GM12878 (cell line): ENCODE results near the gene KIAA0825. TPM values are rescaled to one million over a fixed set of nuclear protein-coding genes. Genes with fewer than 3 reads are reported as not detected.

ENCODE experiments used
- ATAC-seq: fragments of 200-7000 bp; cut with Tn5 transposase; 3 replicates; pipeline ENCODE4 v1.9.1; 2020; ENCODE audit warnings: mild to moderate bottlenecking, moderate library complexity
- BruUV-seq: library from RNA; stranded (reverse); fragments of 400-500 nt; replicated peaks from 2 replicates; lab custom pipeline; 2021; lab: Mats Ljungman, UMichigan
- CTCF ChIA-PET: fragments of 300-600 bp; sonication (Branson Sonifier 250); formaldehyde crosslinking; extraction: SDS; loops from one replicate; lab custom pipeline; 2021; ENCODE audit warnings: inconsistent platforms; lab: Yijun Ruan, JAX
- POLR2A ChIA-PET: fragments of 350-600 bp; formaldehyde crosslinking; extraction: SDS; loops from one replicate; lab custom pipeline; 2021; ENCODE audit warnings: inconsistent platforms; lab: Charles Lee
- RAD21 ChIA-PET: fragments of 300-600 bp; sonication (Branson Sonifier 250); formaldehyde crosslinking; loops from one replicate; lab custom pipeline; 2023; ENCODE audit warnings: antibody characterized with exemption; ENCODE audit not compliant: unreplicated experiment; lab: Charles Lee
- SMC1A ChIA-PET: fragments of 300-600 bp; sonication (Branson Sonifier 250); formaldehyde crosslinking; loops from one replicate; lab custom pipeline; 2023; ENCODE audit not compliant: unreplicated experiment, uncharacterized antibody; lab: Charles Lee
- DNase-seq: peaks from one replicate; pipeline ENCODE4 v3.0.0-alpha.2; 2011; ENCODE audit warnings: low read depth, low spot score
- FAIRE-seq: peaks from 3 replicates; lab custom pipeline; 2011; peaks lifted over from hg19 to GRCh38; lab: Jason Lieb, UNC
- H2AFZ ChIP-seq: 2 replicates; pipeline ENCODE4 v1.6.0; 2011; ENCODE audit warnings: low read depth, low read length, control low read depth; ENCODE audit not compliant: control insufficient read depth
- H3K27ac ChIP-seq: 2 replicates; pipeline ENCODE4 v1.5.1; 2011; ENCODE audit warnings: control low read depth; ENCODE audit not compliant: control insufficient read depth, insufficient read depth
- H3K27me3 ChIP-seq, 2 experiments: replicated peaks in 1 of 2; 2 replicates each; pipeline versions ENCODE4 v1.6.0 to v1.6.1; 2011; ENCODE audit warnings: low read length in 1 of 2; ENCODE audit not compliant: control insufficient read depth in 2 of 2, insufficient read depth in 2 of 2
- H3K36me3 ChIP-seq, 2 experiments: 2 replicates each; pipeline ENCODE4 v1.5.1; 2011; ENCODE audit warnings: low read length in 1 of 2; ENCODE audit not compliant: control insufficient read depth in 2 of 2, insufficient read depth in 2 of 2
- H3K4me1 ChIP-seq: 2 replicates; pipeline ENCODE4 v1.6.1; 2011; ENCODE audit warnings: mild to moderate bottlenecking, low read length, moderate library complexity, mixed read lengths; ENCODE audit not compliant: control insufficient read depth, insufficient read depth
- H3K4me2 ChIP-seq: 2 replicates; pipeline ENCODE4 v1.6.0; 2011; ENCODE audit warnings: control low read depth; ENCODE audit not compliant: control insufficient read depth, insufficient read depth
- H3K4me3 ChIP-seq: fragments of 200-600 bp; sonication (generic); 2 replicates; pipeline ENCODE4 v1.5.1; 2016
- H3K79me2 ChIP-seq: 2 replicates; pipeline ENCODE4 v1.6.0; 2011; ENCODE audit warnings: low read length; ENCODE audit not compliant: control insufficient read depth, insufficient read depth
- H3K9ac ChIP-seq: 2 replicates; pipeline ENCODE4 v1.8.0; 2011; ENCODE audit warnings: low read length, control low read depth, mixed read lengths; ENCODE audit not compliant: control insufficient read depth, insufficient read depth
- H3K9me3 ChIP-seq: replicated peaks from 3 replicates; pipeline ENCODE4 v1.5.1; 2011; ENCODE audit warnings: mild to moderate bottlenecking, low read length; ENCODE audit not compliant: control insufficient read depth, insufficient read depth
- H4K20me1 ChIP-seq: 2 replicates; pipeline ENCODE4 v1.6.0; 2011; ENCODE audit not compliant: control insufficient read depth, insufficient read depth
- GATAD2B ChIP-seq: fragments of 450-650 bp; conservative IDR thresholded peaks from 2 replicates; pipeline ENCODE4 v1.6.1; 2017; ENCODE audit warnings: low read depth, mild to moderate bottlenecking, moderate library complexity
- HDGF ChIP-seq: fragments of 450-650 bp; IDR thresholded peaks from 2 replicates; pipeline ENCODE4 v1.6.1; 2016; ENCODE audit warnings: antibody characterized with exemption
- IKZF1 ChIP-seq: fragments of 450-650 bp; conservative IDR thresholded peaks from 2 replicates; pipeline ENCODE4 v1.6.1; 2017; ENCODE audit warnings: antibody characterized with exemption, mild to moderate bottlenecking
- IKZF2 ChIP-seq, 2 experiments: fragments of 450-650 bp; IDR thresholded peaks; 2 replicates each; pipeline ENCODE4 v1.6.1; 2017; ENCODE audit warnings: mild to moderate bottlenecking in 2 of 2, moderate library complexity in 2 of 2
- KDM1A ChIP-seq: fragments of 200-600 bp; sonication (generic); IDR thresholded peaks from 2 replicates; pipeline ENCODE4 v1.6.1; 2016; ENCODE audit warnings: borderline replicate concordance
- NR2C2 ChIP-seq: IDR thresholded peaks from 2 replicates; pipeline ENCODE4 v1.6.1; 2011; ENCODE audit warnings: borderline replicate concordance, low read depth; ENCODE audit not compliant: control insufficient read depth, insufficient read length
- RBBP5 ChIP-seq: fragments of 200-600 bp; sonication (generic); conservative IDR thresholded peaks from 2 replicates; pipeline ENCODE4 v1.6.1; 2016
- RFX5 ChIP-seq: IDR thresholded peaks from 2 replicates; pipeline ENCODE4 v1.6.1; 2011; ENCODE audit warnings: low read depth, low read length, improper control_type of control experiment
- SMC3 ChIP-seq: IDR thresholded peaks from 2 replicates; pipeline ENCODE4 v1.6.1; 2011; ENCODE audit warnings: low read length, improper control_type of control experiment, borderline replicate concordance
- SPI1 ChIP-seq: IDR thresholded peaks from 2 replicates; pipeline ENCODE4 v1.6.1; 2011; ENCODE audit warnings: low read depth, mild to moderate bottlenecking, low read length, moderate library complexity, borderline replicate concordance; ENCODE audit not compliant: insufficient read depth
- SREBF2 ChIP-seq: IDR thresholded peaks from 2 replicates; pipeline ENCODE4 v1.6.1; 2012; ENCODE audit warnings: mild to moderate bottlenecking, low read length
- in situ Hi-C: fragments of 300-500 bp; cut with MboI; formaldehyde crosslinking; loops from 9 replicates; pipeline ENCODE4 v1.14.3; 2018; ENCODE audit warnings: mixed read lengths
- intact Hi-C: fragments of 100-400 bp; cut with micrococcal nuclease; formaldehyde crosslinking; loops from one replicate; pipeline ENCODE4 v1.14.2; 2022; ENCODE audit not compliant: unreplicated experiment
- polyA plus RNA-seq, 11 experiments: library from polyadenylated mRNA; depleted of rRNA in 4 of 11; unstranded in 6 of 11; stranded (reverse) in 5 of 11; fragments of >200 nt; fragmentation: Nextera tagmentation in 4 of 11; fragmentation: Illumina TruSeq in 1 of 11; extraction: Ambion mirVana in 4 of 11; extraction: Trizol in 1 of 11; gene quantifications; 1 replicate in 1 of 11; 2 replicates in 10 of 11; pipeline versions ENCODE4 v1.2.1 to v1.2.3, GENCODE V29; 2011 to 2016; ENCODE audit warnings: inconsistent platforms in 2 of 11, missing spikeins in 2 of 11, low read depth in 1 of 11
- total RNA-seq, 4 experiments: library from RNA; depleted of rRNA in 3 of 4; stranded (reverse); fragments of >200 nt in 3 of 4; fragmentation: Illumina TruSeq in 1 of 4; extraction: Trizol in 1 of 4; gene quantifications; 2 replicates each; pipeline versions ENCODE4 v1.2.1 to v1.2.3, GENCODE V29; 2013 to 2021
- TF ChIP-seq, protein P1 (sequence below): IDR thresholded peaks from 2 replicates; pipeline ENCODE4 v1.6.1; 2012; ENCODE audit warnings: low read depth, low read length, improper control_type of control experiment
- TF ChIP-seq, protein P2 (sequence below): fragments of 450-650 bp; formaldehyde crosslinking; IDR thresholded peaks from 2 replicates; pipeline ENCODE4 v1.5.0; 2022; ENCODE audit warnings: mild to moderate bottlenecking, missing genetic modification characterization
- TF ChIP-seq, protein P3 (sequence below): IDR thresholded peaks from 2 replicates; pipeline ENCODE4 v1.6.1; 2012; ENCODE audit warnings: low read depth, low read length, improper control_type of control experiment
- TF ChIP-seq, protein P4 (sequence below): IDR thresholded peaks from 2 replicates; pipeline ENCODE4 v1.6.1; 2012; ENCODE audit warnings: low read length, inconsistent platforms
- TF ChIP-seq, protein P5 (sequence below): fragments of 450-650 bp; IDR thresholded peaks from 2 replicates; pipeline ENCODE4 v1.6.1; 2018; ENCODE audit warnings: borderline replicate concordance, mild to moderate bottlenecking; ENCODE audit not compliant: partially characterized antibody
- TF ChIP-seq, protein P6 (sequence below): fragments of 450-650 bp; IDR thresholded peaks from 2 replicates; pipeline ENCODE4 v1.6.1; 2014; ENCODE audit warnings: mild to moderate bottlenecking

Gene KIAA0825
- total and polyA plus RNA-seq, 10 of the 15 experiments (the other 5 are each of a cell fraction or from before 2014, with no cell fraction given), result 0.55 to 1.9 (median 1.5) TPM

DNA sequence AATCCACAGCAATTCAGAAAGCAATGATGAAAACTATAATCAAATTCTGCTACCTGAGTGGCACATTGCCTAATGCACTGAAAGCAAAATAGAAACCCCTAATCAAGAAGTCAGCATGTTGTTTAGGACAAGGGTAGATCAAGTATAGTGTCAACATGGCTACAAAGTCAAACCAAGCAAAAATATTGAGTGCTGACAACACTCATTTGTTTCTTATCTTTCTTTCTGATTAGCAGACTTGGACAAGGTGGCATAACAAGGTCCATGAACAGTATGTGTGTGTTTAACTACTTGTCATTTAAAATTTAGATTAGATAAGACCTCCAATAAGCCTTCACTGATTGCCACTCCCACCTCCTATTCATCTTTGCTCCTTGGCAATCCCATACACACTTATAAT is 332.4 kb downstream of the KIAA0825 start:
- Histone ChIP-seq H3K4me3 (no peak overlapping the region), H3K27ac (no peak overlapping the region), H3K36me3 (no peaks in the 10 kb centered on the region), H2AFZ (no peak overlapping the region), H3K9ac (no peak overlapping the region), H3K27me3 (no peaks in the 10 kb centered on the region), H3K79me2 (no peaks in the 10 kb centered on the region), H3K9me3 (no peaks in the 10 kb centered on the region), H4K20me1 (no peaks in the 10 kb centered on the region), H3K4me1 (no peaks in the 10 kb centered on the region), H3K4me2 (no peak overlapping the region)
- ChIA-PET SMC1A (no interaction called here), POLR2A (no interaction called here), RAD21 (no interaction called here), CTCF (no interaction called here)
- in situ Hi-C loops (no loop called here), intact Hi-C loops (no loop called here)
- BruUV-seq, result no TSS peak
- ATAC-seq (no peak), FAIRE-seq (no peak), DNase-seq (no peak)
- TF ChIP-seq, protein P1, sequence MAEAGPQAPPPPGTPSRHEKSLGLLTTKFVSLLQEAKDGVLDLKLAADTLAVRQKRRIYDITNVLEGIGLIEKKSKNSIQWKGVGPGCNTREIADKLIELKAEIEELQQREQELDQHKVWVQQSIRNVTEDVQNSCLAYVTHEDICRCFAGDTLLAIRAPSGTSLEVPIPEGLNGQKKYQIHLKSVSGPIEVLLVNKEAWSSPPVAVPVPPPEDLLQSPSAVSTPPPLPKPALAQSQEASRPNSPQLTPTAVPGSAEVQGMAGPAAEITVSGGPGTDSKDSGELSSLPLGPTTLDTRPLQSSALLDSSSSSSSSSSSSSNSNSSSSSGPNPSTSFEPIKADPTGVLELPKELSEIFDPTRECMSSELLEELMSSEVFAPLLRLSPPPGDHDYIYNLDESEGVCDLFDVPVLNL, result no peak
- TF ChIP-seq, protein P2, sequence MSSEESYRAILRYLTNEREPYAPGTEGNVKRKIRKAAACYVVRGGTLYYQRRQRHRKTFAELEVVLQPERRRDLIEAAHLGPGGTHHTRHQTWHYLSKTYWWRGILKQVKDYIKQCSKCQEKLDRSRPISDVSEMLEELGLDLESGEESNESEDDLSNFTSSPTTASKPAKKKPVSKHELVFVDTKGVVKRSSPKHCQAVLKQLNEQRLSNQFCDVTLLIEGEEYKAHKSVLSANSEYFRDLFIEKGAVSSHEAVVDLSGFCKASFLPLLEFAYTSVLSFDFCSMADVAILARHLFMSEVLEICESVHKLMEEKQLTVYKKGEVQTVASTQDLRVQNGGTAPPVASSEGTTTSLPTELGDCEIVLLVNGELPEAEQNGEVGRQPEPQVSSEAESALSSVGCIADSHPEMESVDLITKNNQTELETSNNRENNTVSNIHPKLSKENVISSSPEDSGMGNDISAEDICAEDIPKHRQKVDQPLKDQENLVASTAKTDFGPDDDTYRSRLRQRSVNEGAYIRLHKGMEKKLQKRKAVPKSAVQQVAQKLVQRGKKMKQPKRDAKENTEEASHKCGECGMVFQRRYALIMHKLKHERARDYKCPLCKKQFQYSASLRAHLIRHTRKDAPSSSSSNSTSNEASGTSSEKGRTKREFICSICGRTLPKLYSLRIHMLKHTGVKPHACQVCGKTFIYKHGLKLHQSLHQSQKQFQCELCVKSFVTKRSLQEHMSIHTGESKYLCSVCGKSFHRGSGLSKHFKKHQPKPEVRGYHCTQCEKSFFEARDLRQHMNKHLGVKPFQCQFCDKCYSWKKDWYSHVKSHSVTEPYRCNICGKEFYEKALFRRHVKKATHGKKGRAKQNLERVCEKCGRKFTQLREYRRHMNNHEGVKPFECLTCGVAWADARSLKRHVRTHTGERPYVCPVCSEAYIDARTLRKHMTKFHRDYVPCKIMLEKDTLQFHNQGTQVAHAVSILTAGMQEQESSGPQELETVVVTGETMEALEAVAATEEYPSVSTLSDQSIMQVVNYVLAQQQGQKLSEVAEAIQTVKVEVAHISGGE (CRISPR knock-in tag), result no peak
- TF ChIP-seq, protein P3, sequence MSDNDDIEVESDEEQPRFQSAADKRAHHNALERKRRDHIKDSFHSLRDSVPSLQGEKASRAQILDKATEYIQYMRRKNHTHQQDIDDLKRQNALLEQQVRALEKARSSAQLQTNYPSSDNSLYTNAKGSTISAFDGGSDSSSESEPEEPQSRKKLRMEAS, result no peak
- TF ChIP-seq SREBF2 (no peak), RFX5 (no peak), HDGF (no peak), GATAD2B (no peak), KDM1A (no peak), NR2C2 (no peak), SPI1 (no peak), IKZF2 (IDR thresholded peaks at IDR 0.05) (no peak), IKZF1 (no peak), SMC3 (no peak), RBBP5 (no peak)
- TF ChIP-seq, protein P4, sequence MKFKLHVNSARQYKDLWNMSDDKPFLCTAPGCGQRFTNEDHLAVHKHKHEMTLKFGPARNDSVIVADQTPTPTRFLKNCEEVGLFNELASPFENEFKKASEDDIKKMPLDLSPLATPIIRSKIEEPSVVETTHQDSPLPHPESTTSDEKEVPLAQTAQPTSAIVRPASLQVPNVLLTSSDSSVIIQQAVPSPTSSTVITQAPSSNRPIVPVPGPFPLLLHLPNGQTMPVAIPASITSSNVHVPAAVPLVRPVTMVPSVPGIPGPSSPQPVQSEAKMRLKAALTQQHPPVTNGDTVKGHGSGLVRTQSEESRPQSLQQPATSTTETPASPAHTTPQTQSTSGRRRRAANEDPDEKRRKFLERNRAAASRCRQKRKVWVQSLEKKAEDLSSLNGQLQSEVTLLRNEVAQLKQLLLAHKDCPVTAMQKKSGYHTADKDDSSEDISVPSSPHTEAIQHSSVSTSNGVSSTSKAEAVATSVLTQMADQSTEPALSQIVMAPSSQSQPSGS, result no peak
- TF ChIP-seq, protein P5, sequence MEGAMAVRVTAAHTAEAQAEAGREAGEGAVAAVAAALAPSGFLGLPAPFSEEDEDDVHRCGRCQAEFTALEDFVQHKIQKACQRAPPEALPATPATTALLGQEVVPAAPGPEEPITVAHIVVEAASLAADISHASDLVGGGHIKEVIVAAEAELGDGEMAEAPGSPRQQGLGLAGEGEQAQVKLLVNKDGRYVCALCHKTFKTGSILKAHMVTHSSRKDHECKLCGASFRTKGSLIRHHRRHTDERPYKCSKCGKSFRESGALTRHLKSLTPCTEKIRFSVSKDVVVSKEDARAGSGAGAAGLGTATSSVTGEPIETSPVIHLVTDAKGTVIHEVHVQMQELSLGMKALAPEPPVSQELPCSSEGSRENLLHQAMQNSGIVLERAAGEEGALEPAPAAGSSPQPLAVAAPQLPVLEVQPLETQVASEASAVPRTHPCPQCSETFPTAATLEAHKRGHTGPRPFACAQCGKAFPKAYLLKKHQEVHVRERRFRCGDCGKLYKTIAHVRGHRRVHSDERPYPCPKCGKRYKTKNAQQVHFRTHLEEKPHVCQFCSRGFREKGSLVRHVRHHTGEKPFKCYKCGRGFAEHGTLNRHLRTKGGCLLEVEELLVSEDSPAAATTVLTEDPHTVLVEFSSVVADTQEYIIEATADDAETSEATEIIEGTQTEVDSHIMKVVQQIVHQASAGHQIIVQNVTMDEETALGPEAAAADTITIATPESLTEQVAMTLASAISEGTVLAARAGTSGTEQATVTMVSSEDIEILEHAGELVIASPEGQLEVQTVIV, result no peak
- TF ChIP-seq, protein P6, sequence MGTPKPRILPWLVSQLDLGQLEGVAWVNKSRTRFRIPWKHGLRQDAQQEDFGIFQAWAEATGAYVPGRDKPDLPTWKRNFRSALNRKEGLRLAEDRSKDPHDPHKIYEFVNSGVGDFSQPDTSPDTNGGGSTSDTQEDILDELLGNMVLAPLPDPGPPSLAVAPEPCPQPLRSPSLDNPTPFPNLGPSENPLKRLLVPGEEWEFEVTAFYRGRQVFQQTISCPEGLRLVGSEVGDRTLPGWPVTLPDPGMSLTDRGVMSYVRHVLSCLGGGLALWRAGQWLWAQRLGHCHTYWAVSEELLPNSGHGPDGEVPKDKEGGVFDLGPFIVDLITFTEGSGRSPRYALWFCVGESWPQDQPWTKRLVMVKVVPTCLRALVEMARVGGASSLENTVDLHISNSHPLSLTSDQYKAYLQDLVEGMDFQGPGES, result no peak
